ENCODE data around the gene PSMA1. TPM values are rescaled to one million over a fixed set of nuclear protein-coding genes. Genes with fewer than 3 reads are reported as not detected.

PSMA1 gene
- total RNA-seq = 181 and 208 TPM in 2 replicates

GRCh38 chr11:14519917-14520746 lies at the start of gene PSMA1:
Gene PSMA1 (minus strand): TSS chr11:14520386. CDS start chr11:14520299, 87 bp downstream.

GRCh38 chr11:14499560-14500180 lies 20.5 kb downstream of the PSMA1 start, which contains the start of gene COPB1:
Gene COPB1 (minus strand): TSS chr11:14499811. CDS start chr11:14498928, 883 bp downstream.

Other genes starting within 250 kb of the PSMA1 start
- 77.7 and 79.7 TPM in 2 replicates for gene RRAS2, start 161.2 kb downstream of the PSMA1 start, total RNA-seq
- gene COPB1, start 20.6 kb downstream of the PSMA1 start, total RNA-seq = 103 and 120 TPM in 2 replicates
- gene PDE3B, start 123.4 kb upstream of the PSMA1 start, total RNA-seq = 1.4 and 1.8 TPM in 2 replicates